GM19452 (cell line): ENCODE data around the gene PDGFB.
"Not testable (repeated sequence)": the region's sequence is repeated elsewhere in the genome, so short reads cannot be mapped to it uniquely, and the experiment has no call there.

Source experiments
- ATAC-seq: cut with Tn5 transposase; IDR thresholded peaks from one replicate; pipeline ENCODE4 v1.9.1; 2021; ENCODE audit not compliant: unreplicated experiment

PDGFB gene

GRCh38 chr22:39229075-39229474 lies 15.7 kb downstream of the PDGFB start:
- no peak for ATAC-seq

GRCh38 chr22:39227542-39228272 lies 17.1 kb downstream of the PDGFB start:
- ATAC-seq: no peak

- no peak for ATAC-seq
These were observed 18.4 kb downstream of the PDGFB start for GRCh38 chr22:39226353-39226752.

- ATAC-seq: no peak
These were observed 19.2 kb downstream of the PDGFB start for GRCh38 chr22:39225591-39225990.

GRCh38 chr22:39224550-39224949 lies 20.2 kb downstream of the PDGFB start:
- ATAC-seq: no peak

GRCh38 chr22:39223091-39223710 lies 21.6 kb downstream of the PDGFB start:
- ATAC-seq: no peak

GRCh38 chr22:39221999-39222686 lies 22.6 kb downstream of the PDGFB start:
- no peak for ATAC-seq

GRCh38 chr22:39220890-39221850 lies 23.6 kb downstream of the PDGFB start:
- ATAC-seq: no peak

- no peak for ATAC-seq
These were observed 24.3 kb downstream of the PDGFB start for GRCh38 chr22:39220450-39220849.

GRCh38 chr22:39219071-39220039 lies 25.4 kb downstream of the PDGFB start:
- ATAC-seq: no peak

GRCh38 chr22:39218432-39218831 lies 26.4 kb downstream of the PDGFB start:
- not testable (repeated sequence) for ATAC-seq

- no peak for ATAC-seq
These were observed 28.7 kb downstream of the PDGFB start for GRCh38 chr22:39216143-39216490.

GRCh38 chr22:39215426-39216142 lies 29.2 kb downstream of the PDGFB start:
- ATAC-seq: no peak

- ATAC-seq: no peak
These were observed 29.7 kb downstream of the PDGFB start for GRCh38 chr22:39215070-39215396.

GRCh38 chr22:39214383-39215069 lies 30.3 kb downstream of the PDGFB start:
- ATAC-seq: no peak

GRCh38 chr22:39214006-39214382 lies 30.8 kb downstream of the PDGFB start:
- no peak for ATAC-seq

- no peak for ATAC-seq
These were observed 31.9 kb downstream of the PDGFB start for GRCh38 chr22:39212721-39213376.

GRCh38 chr22:39209756-39210155 lies 35.0 kb downstream of the PDGFB start:
- no peak for ATAC-seq
